Esophagus muscularis mucosa (tissue), 4 donors: ENCODE measurements around the gene CDKL4. TPM values are rescaled to one million over a fixed set of nuclear protein-coding genes. Genes with fewer than 3 reads are reported as not detected.
A peak's percentile ranks its signal among the peaks of the same experiment; 100 is the strongest.
"Not testable (repeated sequence)": the region's sequence is repeated elsewhere in the genome, so short reads cannot be mapped to it uniquely, and the experiment has no call there.

ENCODE experiments used
- DNase-seq: peaks from one replicate; pipeline ENCODE4 v3.0.0-alpha.2; 2017; ENCODE audit errors: extremely low spot score
- H3K27ac ChIP-seq, 4 donors: fragments of 200-600 bp; sonication (generic); replicated peaks in 1 of 4; 1 replicate in 3 of 4; 2 replicates in 1 of 4; pipeline ENCODE4 v1.5.1; 2016 to 2019; ENCODE audit warnings: mild to moderate bottlenecking in 1 of 4
- H3K27me3 ChIP-seq, 4 donors: fragments of 200-600 bp; sonication (generic); one replicate each; pipeline versions ENCODE4 v1.5.1 to v1.6.0; 2016 to 2019
- H3K36me3 ChIP-seq, 4 donors: fragments of 200-600 bp; sonication (generic); one replicate each; pipeline ENCODE4 v1.5.1; 2016 to 2019
- H3K4me1 ChIP-seq, 4 donors: fragments of 200-600 bp; sonication (generic); one replicate each; pipeline ENCODE4 v1.5.1; 2016 to 2019
- H3K4me3 ChIP-seq, 4 donors: fragments of 200-600 bp; sonication (generic); 1 replicate in 2 of 4; 2 replicates in 2 of 4; pipeline ENCODE4 v1.5.1; 2016 to 2019; ENCODE audit warnings: mild to moderate bottlenecking in 4 of 4, moderate library complexity in 1 of 4
- H3K9me3 ChIP-seq, 4 donors: fragments of 200-600 bp; sonication (generic); 1 replicate in 3 of 4; 2 replicates in 1 of 4; pipeline ENCODE4 v1.5.1; 2016 to 2019
- CTCF ChIP-seq, 3 experiments: fragments of 200-600 bp in 2 of 3; fragments of 450-650 bp in 1 of 3; sonication (generic) in 2 of 3; IDR thresholded peaks; one replicate each; pipeline ENCODE4 v1.5.1; 2017 to 2019; ENCODE audit warnings: antibody characterized with exemption in 3 of 3, mild to moderate bottlenecking in 2 of 3, moderate library complexity in 1 of 3
- EP300 ChIP-seq: sonication (generic); formaldehyde crosslinking; IDR thresholded peaks from one replicate; pipeline ENCODE4 v1.6.1; 2017; ENCODE audit warnings: antibody characterized with exemption
- POLR2A ChIP-seq: fragments of 450-650 bp; IDR thresholded peaks from one replicate; pipeline ENCODE4 v1.6.1; 2017; ENCODE audit warnings: antibody characterized with exemption, moderate library complexity, mild to moderate bottlenecking, low read depth
- POLR2AphosphoS5 ChIP-seq, 2 donors: sonication (generic); formaldehyde crosslinking; IDR thresholded peaks; one replicate each; pipeline ENCODE4 v1.6.1; 2017; ENCODE audit warnings: antibody characterized with exemption in 2 of 2
- WGBS: methylation state at CpG from one replicate; pipeline ENCODE4 v1.1.5; 2018; 5-methylcytosine and 5-hydroxymethylcytosine counted together
- intact Hi-C: fragments of 100-400 bp; cut with DNase I; formaldehyde crosslinking; loops from one replicate; pipeline ENCODE4 v1.15.1; 2023
- total RNA-seq, 4 donors: library from RNA; depleted of rRNA; stranded (reverse); fragments of >200 nt; gene quantifications; one replicate each; pipeline versions ENCODE4 v1.1.0 to v1.2.1, GENCODE V29; 2016

CDKL4 gene
- total RNA-seq, 4 donors from 2014 or later: 0.40 to 3.7 (median 1.1) TPM

- 83% methylated on average over 6 of the region's 6 CpGs for WGBS
- Histone ChIP-seq H3K4me3 (no peak overlapping the region), H3K9me3 (no peaks in the 10 kb centered on the region), H3K4me1 (no peaks in the 10 kb centered on the region), H3K27ac (no peak overlapping the region), H3K27me3 (no peaks in the 10 kb centered on the region), H3K36me3 (peaks cover 17 to 38% (median 24%) of the 10 kb centered on the region in 4 donors)
- no peak for TF ChIP-seq CTCF (IDR thresholded peaks at IDR 0.05)
- no peak for TF ChIP-seq POLR2AphosphoS5 (IDR thresholded peaks at IDR 0.05)
- no peak for TF ChIP-seq POLR2A
- TF ChIP-seq EP300: no peak
- intact Hi-C loops: no loop called here
- DNase-seq: no peak
Observed at GRCh38 chr2:39247512-39248043, 3.8 kb upstream of the CDKL4 start.

GRCh38 chr2:39246382-39246980 is 2.7 kb upstream of the CDKL4 start:
- Histone ChIP-seq H3K9me3 (no peaks in the 10 kb centered on the region), H3K27me3 (no peaks in the 10 kb centered on the region), H3K36me3 (peaks cover 9 to 27% (median 14%) of the 10 kb centered on the region in 4 donors), H3K4me3 (no peak overlapping the region), H3K4me1 (no peaks in the 10 kb centered on the region), H3K27ac (no peak overlapping the region)
- DNase-seq: no peak
- intact Hi-C loops: no loop called here
- TF ChIP-seq CTCF (IDR thresholded peaks at IDR 0.05) (no peak), POLR2A (no peak), POLR2AphosphoS5 (IDR thresholded peaks at IDR 0.05) (no peak), EP300 (no peak)
- WGBS: 100% methylated on average over 1 of the region's 1 CpG

- 75% methylated on average over 31 of the region's 31 CpGs for WGBS
- Histone ChIP-seq H3K36me3 (peaks cover 3 to 13% (median 5%) of the 10 kb centered on the region in 4 donors), H3K4me3 (peak overlapping the region in 1 of 4 donors; percentile 1)
- intact Hi-C loops, H3K27me3 ChIP-seq, H3K4me1 ChIP-seq, H3K9me3 ChIP-seq, H3K27ac ChIP-seq, DNase-seq: not testable (repeated sequence)
Observed at GRCh38 chr2:39244963-39245625, 1.3 kb upstream of the CDKL4 start.

- peak overlapping the region; percentile 33 to 52 (median 38) for H3K4me3 ChIP-seq
- not testable (repeated sequence) for H3K27me3 ChIP-seq
Observed at GRCh38 chr2:39244241-39244862, 582 bp upstream of the CDKL4 start.

GRCh38 chr2:39241588-39241987 is 2.2 kb downstream of the CDKL4 start:
- TF ChIP-seq EP300 (no peak), POLR2AphosphoS5 (IDR thresholded peaks at IDR 0.05) (no peak), CTCF (IDR thresholded peaks at IDR 0.05) (no peak)
- intact Hi-C loops: no loop called here
- no peaks in the 10 kb centered on the region for H3K9me3 ChIP-seq
- DNase-seq: no peak
- no peak overlapping the region for H3K4me3 ChIP-seq
- no peaks in the 10 kb centered on the region for H3K36me3 ChIP-seq
- H3K4me1 ChIP-seq: no peaks in the 10 kb centered on the region
- WGBS: 71% methylated on average over 4 of the region's 4 CpGs
- no peak overlapping the region for H3K27ac ChIP-seq
- H3K27me3 ChIP-seq: no peaks in the 10 kb centered on the region

More at GRCh38 chr2:39244241-39244862, 582 bp upstream of the CDKL4 start:
- H3K4me1 ChIP-seq, H3K36me3 ChIP-seq, H3K9me3 ChIP-seq, DNase-seq, intact Hi-C loops, H3K27ac ChIP-seq: not testable (repeated sequence)
- WGBS: 100% methylated on average over 8 of the region's 39 CpGs
